OCI-LY7 (cell line): ENCODE results near the gene ADORA2A.

Source experiments
- EZH2phosphoT487 ChIP-seq: fragments of 200-600 bp; sonication (generic); IDR thresholded peaks from 2 replicates; pipeline ENCODE4 v1.6.1; 2018; ENCODE audit warnings: low read depth, borderline replicate concordance, mild to moderate bottlenecking, mixed run types, antibody characterized with exemption, low read length, moderate library complexity, mixed read lengths
- TF ChIP-seq, protein P1 (sequence below): fragments of 200-600 bp; sonication (generic); conservative IDR thresholded peaks from 2 replicates; pipeline ENCODE4 v1.5.1; 2014; ENCODE audit warnings: mild to moderate bottlenecking, antibody characterized with exemption, low read length, moderate library complexity, mixed read lengths

GRCh38 chr22:24437741-24438328 lies 10.4 kb downstream of the ADORA2A start:
- TF ChIP-seq, protein P1, sequence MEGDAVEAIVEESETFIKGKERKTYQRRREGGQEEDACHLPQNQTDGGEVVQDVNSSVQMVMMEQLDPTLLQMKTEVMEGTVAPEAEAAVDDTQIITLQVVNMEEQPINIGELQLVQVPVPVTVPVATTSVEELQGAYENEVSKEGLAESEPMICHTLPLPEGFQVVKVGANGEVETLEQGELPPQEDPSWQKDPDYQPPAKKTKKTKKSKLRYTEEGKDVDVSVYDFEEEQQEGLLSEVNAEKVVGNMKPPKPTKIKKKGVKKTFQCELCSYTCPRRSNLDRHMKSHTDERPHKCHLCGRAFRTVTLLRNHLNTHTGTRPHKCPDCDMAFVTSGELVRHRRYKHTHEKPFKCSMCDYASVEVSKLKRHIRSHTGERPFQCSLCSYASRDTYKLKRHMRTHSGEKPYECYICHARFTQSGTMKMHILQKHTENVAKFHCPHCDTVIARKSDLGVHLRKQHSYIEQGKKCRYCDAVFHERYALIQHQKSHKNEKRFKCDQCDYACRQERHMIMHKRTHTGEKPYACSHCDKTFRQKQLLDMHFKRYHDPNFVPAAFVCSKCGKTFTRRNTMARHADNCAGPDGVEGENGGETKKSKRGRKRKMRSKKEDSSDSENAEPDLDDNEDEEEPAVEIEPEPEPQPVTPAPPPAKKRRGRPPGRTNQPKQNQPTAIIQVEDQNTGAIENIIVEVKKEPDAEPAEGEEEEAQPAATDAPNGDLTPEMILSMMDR: peak; percentile 81
- TF ChIP-seq EZH2phosphoT487: no peak
